HG03558 (cell line): ENCODE data around the gene FXYD5.

ENCODE experiments used
- ATAC-seq: cut with Tn5 transposase; IDR thresholded peaks from one replicate; pipeline ENCODE4 v1.9.1; 2021; ENCODE audit warnings: moderate number of reproducible peaks; ENCODE audit not compliant: unreplicated experiment; ENCODE audit errors: extremely low read depth

The FXYD5 gene

GRCh38 chr19:35154525-35155406, at the start of gene FXYD5:
Gene FXYD5, plus strand, starts transcription at chr19:35154735. Its CDS starts 816 bp downstream, at chr19:35155551.
- no peak for ATAC-seq

GRCh38 chr19:35105047-35105410, 49.5 kb upstream of the FXYD5 start:
- ATAC-seq = no peak

- no peak for ATAC-seq
Observed at GRCh38 chr19:35105411-35106290, 48.9 kb upstream of the FXYD5 start.

- ATAC-seq = no peak
Observed at GRCh38 chr19:35106291-35106583, 48.3 kb upstream of the FXYD5 start.

GRCh38 chr19:35106898-35107541, 47.5 kb upstream of the FXYD5 start:
- ATAC-seq = no peak

GRCh38 chr19:35107545-35107944, 47.0 kb upstream of the FXYD5 start:
- no peak for ATAC-seq

- ATAC-seq = no peak
Observed at GRCh38 chr19:35108730-35109129, 45.8 kb upstream of the FXYD5 start.

GRCh38 chr19:35109395-35110112, 45.0 kb upstream of the FXYD5 start:
- no peak for ATAC-seq

GRCh38 chr19:35110974-35111373, 43.6 kb upstream of the FXYD5 start:
- ATAC-seq = no peak

- ATAC-seq = no peak
Observed at GRCh38 chr19:35112995-35113688, 41.4 kb upstream of the FXYD5 start.

- ATAC-seq = no peak
Observed at GRCh38 chr19:35114353-35115176, 40.0 kb upstream of the FXYD5 start.

GRCh38 chr19:35115177-35115951, 39.2 kb upstream of the FXYD5 start, which contains the start of gene FXYD3:
Gene FXYD3, plus strand, starts transcription at chr19:35115823. Its CDS starts 3,554 bp downstream, at chr19:35119377.
- ATAC-seq = no peak

- ATAC-seq = no peak
Observed at GRCh38 chr19:35116072-35116801, 38.3 kb upstream of the FXYD5 start.

- no peak for ATAC-seq
Observed at GRCh38 chr19:35117116-35117515, 37.4 kb upstream of the FXYD5 start.

GRCh38 chr19:35117799-35118198, 36.7 kb upstream of the FXYD5 start:
- ATAC-seq = no peak

- ATAC-seq = no peak
Observed at GRCh38 chr19:35118268-35119020, 36.1 kb upstream of the FXYD5 start.

- no peak for ATAC-seq
Observed at GRCh38 chr19:35119091-35119490, 35.4 kb upstream of the FXYD5 start.
